Stimulated activated CD8-positive, alpha-beta memory T cell treated with anti-CD3 and anti-CD28 coated beads, Interleukin-2, amount 100 ng/mL, for 1 hour (primary cell): ENCODE measurements around the gene MTHFSD.

Experiments used
- DNase-seq, 2 donors: peaks; one replicate each; pipeline ENCODE4 v3.0.0-alpha.2; 2020; ENCODE audit warnings: low read depth in 2 of 2

Gene MTHFSD

DNA sequence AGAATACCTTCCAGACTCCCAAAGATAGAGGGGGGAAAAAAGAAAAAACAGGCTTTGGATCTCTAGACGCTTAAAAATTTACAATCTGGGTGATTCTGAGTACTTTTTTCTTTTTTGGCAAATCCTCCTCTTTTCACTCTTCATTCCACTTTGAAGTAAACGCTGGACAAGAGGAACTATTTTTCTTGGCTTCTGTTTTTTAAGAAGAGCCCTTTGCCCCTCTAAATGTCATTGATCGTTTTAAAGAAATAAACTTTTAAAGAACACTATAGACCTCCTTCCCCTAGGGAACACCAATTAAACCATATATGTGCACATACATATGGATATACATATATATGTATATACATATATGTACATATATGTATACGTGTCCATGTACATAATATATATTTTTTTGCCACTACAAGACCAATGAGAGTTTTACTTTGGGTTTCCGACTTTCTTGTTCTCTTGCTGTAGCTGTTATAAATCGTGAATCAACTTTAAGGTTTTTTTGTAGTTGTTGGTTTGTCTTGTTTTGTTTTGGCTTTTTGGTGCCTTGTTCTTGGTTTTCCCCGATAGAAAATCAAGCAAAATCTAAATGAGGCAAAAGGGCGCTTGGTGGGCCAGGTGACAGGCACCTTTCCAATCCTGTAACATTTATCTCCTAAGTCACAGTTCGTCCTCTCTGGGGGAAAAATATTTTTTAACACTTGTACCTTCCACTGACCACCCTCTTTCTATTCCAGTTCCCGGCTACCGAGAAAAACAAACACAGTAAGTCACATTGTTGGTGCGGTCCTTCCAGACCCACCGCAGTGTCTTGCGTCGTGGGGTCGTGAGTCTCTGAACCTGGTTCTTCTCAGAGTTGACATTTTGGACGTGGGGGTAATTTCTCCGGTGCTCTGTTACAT is 40.3 kb downstream of the MTHFSD start:
- no peak for DNase-seq

DNA sequence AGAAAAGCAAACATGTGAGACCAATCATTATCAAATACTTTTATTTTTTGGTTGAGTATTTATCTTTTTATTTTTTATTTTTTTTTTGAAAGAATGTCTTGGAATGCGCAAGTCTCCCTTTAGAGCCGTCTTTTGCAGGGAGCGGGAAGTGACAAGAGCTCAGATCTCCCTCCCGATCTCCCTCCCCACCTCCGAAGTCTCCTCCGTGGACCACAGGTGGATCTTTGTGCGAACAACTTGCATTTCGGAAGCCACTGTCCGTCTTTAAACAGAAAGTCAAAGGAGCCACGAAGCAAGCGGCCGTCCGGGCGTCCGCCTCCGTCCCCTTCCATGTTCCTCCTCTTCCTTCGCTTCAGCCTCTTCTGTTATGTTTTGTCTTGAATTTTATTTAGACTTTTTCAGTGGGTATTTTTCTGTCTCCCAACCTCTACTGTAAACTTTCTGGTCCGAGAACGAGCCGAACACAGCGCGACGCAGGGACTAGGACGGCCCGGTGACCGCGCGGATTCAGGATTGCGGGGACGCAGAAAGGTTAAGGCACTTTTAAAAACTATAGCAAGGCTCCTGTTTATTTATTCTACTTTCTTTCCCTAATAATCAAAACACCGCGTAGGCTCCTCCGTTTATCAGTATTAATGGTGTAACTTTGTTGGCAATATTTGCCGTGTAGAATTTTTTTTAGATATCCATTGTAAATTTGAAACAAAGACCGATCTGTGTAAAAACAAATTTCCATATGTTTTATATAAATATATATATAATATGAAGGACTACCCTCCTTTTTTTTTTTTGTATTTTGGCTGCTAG is 41.4 kb downstream of the MTHFSD start:
- no peak for DNase-seq

DNA sequence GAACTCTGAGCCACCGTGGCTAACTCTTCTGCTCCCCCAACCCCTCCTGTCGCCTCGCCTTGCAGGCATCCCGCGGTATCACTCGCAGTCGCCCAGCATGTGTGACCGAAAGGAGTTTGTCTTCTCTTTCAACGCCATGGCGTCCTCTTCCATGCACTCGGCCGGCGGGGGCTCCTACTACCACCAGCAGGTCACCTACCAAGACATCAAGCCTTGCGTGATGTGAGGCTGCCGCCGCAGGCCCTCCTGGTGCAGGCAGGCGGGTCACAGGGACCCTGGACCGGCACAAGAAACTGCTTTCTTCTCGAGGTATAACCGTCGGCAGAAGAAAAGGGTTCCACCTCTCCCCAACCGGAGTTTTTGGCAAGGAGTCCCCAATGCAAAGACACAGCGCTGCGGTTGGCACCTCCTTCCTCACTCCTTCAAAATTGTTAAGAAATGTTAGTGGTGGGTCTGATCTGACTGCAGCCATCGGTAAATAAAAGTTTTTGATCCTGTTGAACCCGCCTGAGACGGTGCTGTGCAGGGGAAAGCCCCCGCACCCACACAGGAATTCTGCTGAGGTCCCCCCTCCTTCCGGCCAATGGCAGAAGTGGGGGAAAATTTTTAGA is 42.1 kb downstream of the MTHFSD start:
- DNase-seq = no peak

DNA sequence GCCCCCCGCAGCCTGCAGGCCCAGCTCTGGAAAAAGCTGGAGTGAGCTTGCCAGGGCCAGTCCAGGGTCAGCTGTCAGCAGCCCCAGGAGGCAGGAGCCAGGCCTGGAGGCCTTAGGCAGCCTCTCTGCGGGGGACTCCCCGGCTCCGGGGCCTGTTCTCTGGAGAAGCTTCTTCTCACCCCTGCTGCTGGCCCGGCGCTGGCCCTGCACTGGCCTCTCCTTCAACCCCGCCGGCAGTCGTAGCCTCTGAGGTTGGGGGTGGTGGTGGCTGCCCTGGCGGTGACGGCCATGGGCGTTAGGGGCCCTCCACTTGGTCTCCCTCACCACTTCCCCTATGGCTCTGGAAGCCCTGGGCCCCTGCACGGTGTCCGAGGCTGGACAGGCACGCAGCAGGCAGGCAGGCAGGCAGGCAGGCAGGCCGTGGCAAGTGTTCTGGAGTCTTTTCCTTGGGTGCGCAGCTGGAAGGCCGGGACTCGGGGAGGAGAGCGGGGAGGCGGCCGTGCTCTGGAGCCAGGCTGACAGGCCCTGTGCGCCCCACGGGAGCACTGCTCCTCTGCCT is 42.7 kb downstream of the MTHFSD start:
- DNase-seq = no peak

DNA sequence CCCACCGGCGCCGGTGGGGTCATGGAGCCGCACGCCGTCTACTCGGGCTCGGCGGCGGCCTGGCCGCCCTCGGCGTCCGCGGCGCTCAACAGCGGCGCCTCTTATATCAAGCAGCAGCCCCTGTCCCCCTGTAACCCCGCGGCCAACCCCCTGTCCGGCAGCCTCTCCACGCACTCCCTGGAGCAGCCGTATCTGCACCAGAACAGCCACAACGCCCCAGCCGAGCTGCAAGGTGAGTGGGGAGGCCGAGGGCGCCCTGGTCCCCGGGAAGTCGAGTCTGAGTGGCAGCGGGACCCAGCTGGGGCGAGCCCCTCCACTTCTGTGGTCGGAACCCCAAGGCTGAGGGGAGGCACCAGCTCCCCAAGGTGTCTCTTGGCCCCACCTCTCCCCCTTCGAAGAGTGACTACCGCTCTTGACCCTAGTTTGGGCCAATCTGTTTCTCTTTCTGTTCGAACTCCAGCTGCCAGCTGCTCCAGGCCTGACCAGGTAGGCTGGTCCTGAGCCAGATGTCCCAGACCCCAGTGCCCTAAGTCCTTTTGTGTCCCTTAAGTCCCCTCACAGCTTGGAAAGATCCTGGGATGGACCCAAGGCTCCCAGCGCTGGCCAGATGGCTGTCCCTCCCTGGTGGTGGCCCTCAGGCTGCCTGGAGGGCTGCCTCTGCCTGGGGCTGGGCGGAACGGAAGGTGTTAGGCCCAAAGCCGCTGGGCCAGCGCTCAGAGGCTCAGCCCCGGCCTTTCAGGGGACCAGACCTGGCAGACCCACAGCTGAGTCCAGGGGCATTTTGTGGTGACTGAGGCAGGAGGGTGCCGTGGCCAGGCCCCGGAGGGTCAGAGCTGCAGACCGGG is 43.5 kb downstream of the MTHFSD start:
- DNase-seq = no peak

DNA sequence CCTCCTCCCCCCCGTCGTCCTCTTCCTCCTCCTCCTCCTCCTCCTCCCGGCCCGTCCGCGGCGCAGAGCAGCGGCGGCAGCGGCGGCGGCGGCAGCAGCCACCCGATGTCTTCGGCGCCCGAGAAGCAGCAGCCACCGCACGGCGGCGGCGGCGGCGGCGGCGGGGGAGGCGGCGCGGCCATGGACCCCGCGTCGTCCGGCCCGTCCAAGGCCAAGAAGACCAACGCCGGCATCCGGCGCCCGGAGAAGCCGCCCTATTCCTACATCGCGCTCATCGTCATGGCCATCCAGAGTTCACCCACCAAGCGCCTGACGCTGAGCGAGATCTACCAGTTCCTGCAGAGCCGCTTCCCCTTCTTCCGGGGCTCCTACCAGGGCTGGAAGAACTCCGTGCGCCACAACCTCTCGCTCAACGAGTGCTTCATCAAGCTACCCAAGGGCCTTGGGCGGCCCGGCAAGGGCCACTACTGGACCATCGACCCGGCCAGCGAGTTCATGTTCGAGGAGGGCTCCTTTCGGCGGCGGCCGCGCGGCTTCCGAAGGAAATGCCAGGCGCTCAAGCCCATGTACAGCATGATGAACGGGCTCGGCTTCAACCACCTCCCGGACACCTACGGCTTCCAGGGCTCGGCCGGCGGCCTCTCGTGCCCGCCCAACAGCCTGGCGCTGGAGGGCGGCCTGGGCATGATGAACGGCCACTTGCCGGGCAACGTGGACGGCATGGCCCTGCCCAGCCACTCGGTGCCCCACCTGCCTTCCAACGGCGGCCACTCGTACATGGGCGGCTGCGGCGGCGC is 44.4 kb downstream of the MTHFSD start, which contains the start of gene FOXF1:
FOXF1 (plus strand) TSS at position 63 of the 797 bp plus-strand sequence; CDS start at position 106, 43 bp downstream.
- no peak for DNase-seq

DNA sequence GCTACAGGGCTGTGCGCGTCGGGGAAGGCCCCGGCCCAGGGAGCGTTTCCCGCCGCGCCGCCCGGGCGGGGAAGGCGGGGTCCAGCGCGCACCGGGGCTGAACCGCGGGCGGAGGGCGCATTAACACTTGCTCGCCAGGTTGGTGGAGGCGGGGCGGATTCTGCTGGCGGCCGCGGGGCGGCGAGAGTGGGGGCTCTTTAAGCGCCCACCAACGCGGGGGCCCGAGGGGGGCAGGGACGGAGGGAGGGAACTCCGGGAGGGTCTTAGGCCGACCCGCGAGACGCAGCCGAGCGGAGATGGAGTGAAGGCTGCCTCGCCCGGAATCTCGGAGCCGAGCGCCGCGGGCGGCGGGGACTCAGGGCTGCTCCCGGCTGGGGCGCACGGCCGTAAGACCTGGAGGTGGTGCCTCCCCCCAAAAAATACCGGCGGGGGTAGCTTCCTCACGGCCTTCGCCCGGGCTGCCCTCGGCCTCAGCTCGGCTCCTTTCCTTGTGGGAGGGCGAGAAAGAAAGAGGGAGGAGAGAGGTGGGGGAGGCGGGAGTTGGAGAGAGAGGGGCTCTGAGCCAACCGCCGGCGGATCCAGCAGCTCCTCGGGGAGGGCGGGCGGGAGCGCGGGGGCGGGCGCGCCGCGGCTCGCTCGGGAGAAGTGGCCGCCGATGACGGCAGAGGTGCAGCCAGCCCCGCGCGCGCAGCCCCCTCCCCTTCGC is 45.1 kb downstream of the MTHFSD start:
- no peak for DNase-seq

DNA sequence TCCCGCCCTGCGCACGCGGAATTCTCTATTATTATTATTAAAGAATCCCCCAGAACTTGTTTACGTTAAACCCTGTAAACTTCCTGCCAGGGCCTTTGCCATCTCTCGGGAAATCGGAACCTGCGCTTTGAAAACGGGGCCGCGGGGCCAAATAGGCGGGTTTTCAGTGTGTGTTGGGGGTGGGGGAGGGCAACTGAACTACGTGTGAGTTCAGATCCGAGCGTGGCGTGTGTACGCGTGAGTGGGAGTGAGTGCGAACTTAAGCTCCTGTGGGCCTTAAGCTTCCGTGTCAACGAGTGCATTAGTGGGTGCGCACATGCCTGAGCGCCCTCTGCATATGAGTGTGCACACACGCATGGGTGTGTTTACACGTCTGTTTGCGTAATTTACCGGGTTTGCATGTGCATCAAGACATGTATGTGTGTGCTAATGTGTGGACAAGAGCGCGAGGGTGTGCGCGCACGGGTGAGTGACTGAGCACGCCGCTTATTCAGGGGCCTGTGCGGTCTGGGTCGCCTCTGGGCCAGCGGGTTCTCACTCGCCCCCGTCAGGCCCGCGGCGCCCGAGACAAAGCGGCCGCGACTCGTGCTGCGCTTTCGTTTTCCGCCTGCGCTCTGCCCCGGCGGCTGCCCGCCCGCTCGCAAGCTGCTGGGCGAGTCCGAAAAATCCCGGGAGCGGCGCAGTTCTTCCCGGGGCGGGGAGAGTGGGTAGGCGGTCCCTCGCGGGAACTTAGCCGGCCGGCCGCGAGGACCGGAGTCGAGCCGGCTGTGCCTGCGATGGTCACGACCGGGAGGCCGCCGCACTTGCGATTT is 45.9 kb downstream of the MTHFSD start:
- DNase-seq = no peak

DNA sequence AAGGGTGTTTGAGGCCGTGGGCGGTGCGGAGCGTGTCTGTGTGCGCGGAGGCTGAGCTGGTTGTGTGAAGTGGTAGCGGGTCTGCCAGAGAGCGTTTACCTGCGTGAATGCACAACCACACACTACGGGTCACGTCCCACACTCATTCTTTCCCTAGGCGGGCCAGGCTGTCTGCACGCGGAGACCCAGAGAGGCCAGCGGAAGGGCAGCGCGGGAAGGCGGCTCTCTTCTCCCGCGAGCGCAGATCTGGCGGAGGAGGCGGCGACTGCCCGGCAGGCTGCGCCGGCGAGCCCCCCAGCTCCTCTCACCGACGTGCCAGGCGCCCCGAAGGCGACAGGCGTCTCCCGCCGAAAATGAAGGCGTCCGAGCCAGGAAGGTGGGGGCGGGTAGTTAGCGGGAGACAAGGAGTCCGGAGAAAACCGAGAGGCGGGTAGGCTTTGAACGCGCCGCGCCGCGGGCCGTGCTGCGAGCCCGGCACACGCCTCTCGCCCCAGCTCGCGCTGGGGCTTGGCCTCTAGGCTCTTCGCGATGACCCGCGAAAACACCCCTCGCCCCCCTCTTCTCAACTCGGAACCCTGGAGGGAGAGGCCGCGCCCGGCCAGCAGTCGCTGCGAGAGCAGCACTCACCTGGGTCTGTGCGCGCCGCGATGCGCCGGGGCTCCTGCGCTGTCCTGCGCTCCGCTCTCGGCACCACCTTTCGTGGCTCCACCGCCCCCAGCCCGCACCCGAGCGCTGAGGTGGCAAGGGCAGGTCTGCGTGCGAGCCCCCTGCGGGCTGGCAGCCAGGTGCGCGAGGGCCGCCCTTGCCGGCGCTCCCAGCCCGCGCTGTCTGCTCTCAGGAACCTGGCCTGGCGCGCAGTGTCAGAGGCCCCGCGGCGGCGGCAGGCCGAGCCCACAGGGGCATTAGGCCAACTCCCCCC is 46.7 kb downstream of the MTHFSD start:
- no peak for DNase-seq

DNA sequence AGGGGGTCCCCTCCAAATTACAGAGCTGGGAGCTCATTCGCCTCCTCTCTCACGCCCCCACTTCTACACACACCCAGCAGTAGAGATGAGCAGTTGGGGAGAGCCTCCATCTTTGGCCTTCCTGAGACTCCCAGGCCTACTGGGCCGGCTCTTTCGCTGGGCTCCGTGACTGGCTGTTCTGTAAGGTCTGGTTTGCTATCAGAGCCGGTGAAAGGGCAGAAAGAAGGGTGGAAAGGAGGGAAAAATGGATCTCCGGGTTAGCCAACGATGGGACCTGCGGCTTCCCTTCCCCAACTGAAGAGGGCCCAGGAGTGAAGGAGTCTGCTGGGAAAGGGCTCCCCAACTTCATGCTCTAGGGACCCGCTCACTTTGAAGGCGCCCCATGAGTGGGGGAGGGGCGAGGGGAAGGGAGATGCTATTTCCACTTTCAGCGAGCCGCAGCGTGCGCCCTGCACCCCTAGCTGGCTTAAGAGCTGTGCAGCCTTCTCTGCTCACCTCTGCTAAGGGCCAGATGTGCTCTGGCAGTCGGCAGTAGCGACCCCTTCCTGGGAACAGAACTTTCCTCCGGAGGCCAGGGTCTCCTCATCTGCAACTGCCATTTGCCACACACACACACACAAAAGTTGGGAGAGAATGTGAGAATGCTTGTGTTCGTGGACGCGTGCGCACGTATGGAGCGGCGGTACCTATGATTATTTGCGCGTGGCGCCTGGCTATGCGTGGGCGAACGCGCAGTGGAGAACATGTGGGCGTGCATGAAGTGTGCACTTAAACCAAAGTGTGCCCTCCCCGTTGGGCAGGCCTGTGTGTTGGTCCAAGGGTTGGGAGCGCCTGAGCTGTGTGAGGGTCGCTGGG is 47.6 kb downstream of the MTHFSD start:
- DNase-seq = no peak

DNA sequence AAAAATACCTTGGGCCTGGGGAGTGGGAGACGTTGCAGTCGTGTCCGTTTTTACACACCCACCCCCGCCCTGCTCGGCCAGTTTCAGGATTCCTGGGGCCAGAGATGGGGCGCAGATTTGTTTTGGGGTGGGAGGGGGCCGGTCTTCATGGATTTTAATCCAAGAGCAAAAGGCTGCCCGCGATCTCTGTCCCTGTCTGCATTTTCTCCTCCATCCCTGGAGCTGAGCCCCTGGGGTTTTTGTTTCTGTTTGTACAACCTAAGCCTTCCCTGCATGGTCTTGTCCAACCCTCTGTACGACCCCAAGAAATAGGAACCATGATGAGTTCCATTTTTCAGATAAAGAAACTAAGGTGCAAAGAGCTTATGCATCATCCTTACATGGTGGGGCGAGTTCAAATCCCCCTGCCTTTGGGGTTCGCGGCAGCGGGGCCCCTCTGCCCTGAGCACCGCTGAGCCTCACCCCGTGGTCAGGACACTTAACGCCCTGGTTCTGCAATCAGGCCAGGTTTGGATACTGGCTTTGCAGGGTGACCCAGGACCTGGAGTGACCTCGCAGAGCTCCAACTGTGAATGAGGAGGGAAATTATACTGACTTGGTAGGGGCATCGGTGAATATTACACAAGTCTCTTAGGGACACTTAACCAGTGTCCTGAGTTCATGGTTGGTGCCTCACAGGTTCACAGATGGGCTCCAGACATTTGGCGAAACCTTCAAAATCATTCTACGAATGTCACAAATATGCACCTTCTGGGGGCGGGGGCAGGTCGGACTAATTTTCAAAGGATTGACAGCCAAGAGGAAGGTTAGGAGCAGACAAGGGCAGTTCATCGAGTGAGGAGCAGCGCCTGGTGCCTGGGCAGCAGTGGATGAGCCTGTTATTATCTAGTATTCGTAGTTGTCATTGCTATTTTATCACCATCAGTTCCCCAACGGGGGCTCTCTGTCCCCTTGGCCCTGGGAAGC is 48.9 kb downstream of the MTHFSD start:
- DNase-seq = no peak

DNA sequence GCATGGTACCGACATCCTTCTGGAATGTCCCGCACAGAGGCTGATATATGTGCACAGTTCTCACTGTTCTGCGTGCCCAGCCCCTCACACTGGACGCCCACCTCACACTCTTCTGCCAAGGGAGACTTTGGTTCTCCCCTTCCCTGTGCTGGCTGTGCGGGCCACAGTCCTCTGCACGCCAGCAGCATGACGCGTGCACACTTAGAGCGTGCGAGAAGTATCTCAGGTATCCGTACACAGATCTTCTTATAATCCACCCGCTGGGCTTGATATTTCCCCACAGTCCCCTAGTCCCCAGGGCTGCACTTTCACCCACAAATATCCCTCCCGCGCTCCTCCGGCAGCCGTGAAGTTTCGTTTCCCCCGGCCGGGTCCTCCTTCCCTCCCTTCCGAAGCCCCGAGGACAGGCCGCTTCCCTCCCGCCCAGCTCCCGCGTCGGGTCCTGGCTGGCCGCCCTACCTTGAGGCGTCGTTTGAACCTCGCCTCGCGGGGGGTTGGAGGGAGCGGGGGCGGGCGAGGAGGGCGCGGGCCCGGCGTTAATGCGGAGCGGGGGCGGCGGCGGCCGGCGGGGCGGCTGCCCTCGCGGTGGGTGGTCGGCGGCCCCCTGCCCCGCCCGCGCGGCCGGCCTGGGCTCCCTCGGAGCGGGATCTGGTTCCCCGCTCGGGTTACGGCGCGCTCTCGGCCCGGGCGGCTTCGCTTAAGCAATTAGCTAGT is 49.7 kb downstream of the MTHFSD start:
- DNase-seq = no peak

DNA sequence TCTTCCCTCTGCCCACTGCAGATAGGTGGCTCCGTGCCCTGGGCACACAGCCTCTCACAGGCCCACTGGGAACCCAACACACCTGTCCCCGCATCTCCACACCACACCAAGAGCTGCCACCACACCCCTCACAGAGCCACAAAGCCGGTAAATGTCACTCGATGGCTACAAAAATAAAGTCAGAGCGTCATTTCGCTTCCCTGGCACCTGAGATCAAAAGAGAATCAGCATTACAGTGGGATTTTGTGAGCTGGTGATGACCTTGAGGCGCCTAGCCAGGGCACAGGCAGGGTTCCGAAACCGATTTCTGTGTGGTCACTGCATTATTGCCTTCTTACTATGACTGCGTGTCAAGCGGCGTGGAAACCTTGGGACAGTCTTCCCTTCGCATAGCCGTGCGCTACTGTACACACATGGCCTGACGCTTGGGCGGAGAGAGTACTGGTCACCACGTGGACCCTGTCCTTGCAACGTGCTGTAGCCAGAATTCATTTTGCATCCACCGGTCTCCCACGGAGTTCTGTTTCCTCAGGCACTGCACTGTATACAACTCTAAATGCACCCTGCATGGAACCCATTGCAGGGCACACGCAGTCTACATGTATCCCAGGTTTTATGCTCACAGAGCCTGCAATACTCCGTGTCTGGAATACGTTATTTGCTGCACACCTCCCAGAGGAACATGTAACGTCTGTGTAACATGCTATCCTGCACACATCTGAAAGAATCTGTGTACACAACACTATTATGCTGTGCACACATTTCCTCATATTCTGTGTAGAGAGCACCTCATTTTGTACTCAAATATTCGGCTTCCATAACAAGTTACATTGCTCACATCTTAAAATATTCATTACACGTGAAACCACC is 50.5 kb downstream of the MTHFSD start:
- DNase-seq = no peak

DNA sequence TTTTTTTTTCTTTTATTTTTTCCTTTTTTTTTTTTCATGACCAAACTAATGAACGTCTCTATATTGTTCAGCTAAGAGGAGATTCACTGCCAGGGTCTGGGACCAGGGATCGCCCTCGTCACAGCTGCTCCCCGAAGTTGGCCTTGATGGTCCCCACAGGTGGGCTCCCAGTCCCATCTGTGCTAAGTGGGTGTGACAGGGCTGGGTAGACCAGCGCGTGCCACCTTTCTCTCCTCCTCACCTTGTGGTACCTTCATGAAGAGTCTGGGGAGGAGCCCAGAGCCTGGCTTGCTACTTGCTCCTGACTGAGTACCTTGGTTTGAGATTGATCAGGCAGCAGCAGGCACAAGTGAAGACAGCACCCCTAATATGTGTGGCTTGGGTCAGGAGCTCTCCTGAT is 51.2 kb downstream of the MTHFSD start:
- no peak for DNase-seq
